ENCODE measurements around the gene SERINC3.

GRCh38 chr20:44496976-44497375 is 24.9 kb downstream of the SERINC3 start:
- TF ChIP-seq CTCF (IDR thresholded peaks at IDR 0.05; ENCODE audit: low read length) (no peak), EZH2phosphoT487 (IDR thresholded peaks at IDR 0.05; ENCODE audit: low read length) (no peak), EZH2 (optimal IDR thresholded peaks at IDR 0.05; ENCODE audit: low read depth, low read length) (no peak)

Data from MM.1S (cell line).